K562 (cell line): ENCODE data around the gene COQ5. TPM values are rescaled to one million over a fixed set of nuclear protein-coding genes. Genes with fewer than 3 reads are reported as not detected.
A peak's percentile ranks its signal among the peaks of the same experiment; 100 is the strongest.

ENCODE experiments used
- ARID1B ChIP-seq: fragments of 450-650 bp; IDR thresholded peaks from 2 replicates; pipeline ENCODE4 v1.6.1; 2016; ENCODE audit warnings: antibody characterized with exemption, mild to moderate bottlenecking, inconsistent platforms
- CCAR2 ChIP-seq: fragments of 200-400 bp; formaldehyde crosslinking; IDR thresholded peaks from 2 replicates; pipeline ENCODE4 v1.6.1; 2017; ENCODE audit warnings: mild to moderate bottlenecking, low read depth, low read length
- E2F8 ChIP-seq: fragments of 450-650 bp; IDR thresholded peaks from 2 replicates; pipeline ENCODE4 v1.7.1; 2018; ENCODE audit warnings: mild to moderate bottlenecking, low read depth; ENCODE audit not compliant: partially characterized antibody
- HNRNPH1 ChIP-seq: fragments of 200-400 bp; formaldehyde crosslinking; optimal IDR thresholded peaks from 2 replicates; pipeline ENCODE3; 2017; ENCODE audit warnings: low read depth, mild to moderate bottlenecking, low read length, moderate library complexity
- HOMEZ ChIP-seq: fragments of 250-450 bp; sonication (Bioruptor Pico); IDR thresholded peaks from 2 replicates; pipeline ENCODE4 v1.4.0; 2020; ENCODE audit warnings: mild to moderate bottlenecking, moderate library complexity
- NONO ChIP-seq, 2 experiments: fragments of 200-400 bp in 1 of 2; fragments of 450-650 bp in 1 of 2; formaldehyde crosslinking in 1 of 2; IDR thresholded peaks; 2 replicates each; pipeline ENCODE4 v1.6.1; 2017; ENCODE audit warnings: low read depth in 2 of 2, mild to moderate bottlenecking in 2 of 2, moderate library complexity in 2 of 2, low read length in 1 of 2
- NR2C1 ChIP-seq, 2 experiments: fragments of 450-650 bp; IDR thresholded peaks; 2 replicates each; pipeline ENCODE4 v1.6.1; 2017; ENCODE audit warnings: mild to moderate bottlenecking in 2 of 2, antibody characterized with exemption in 1 of 2, inconsistent platforms in 1 of 2, missing compliant biosample characterization in 1 of 2, missing genetic modification characterization in 1 of 2
- PHF8 ChIP-seq: fragments of 200-600 bp; sonication (generic); IDR thresholded peaks from 2 replicates; pipeline ENCODE4 v1.6.1; 2012; ENCODE audit warnings: mixed run types, mild to moderate bottlenecking, inconsistent platforms, low read length, moderate library complexity, borderline replicate concordance
- SAP30 ChIP-seq: fragments of 200-600 bp; sonication (generic); IDR thresholded peaks from 2 replicates; pipeline ENCODE4 v1.6.1; 2012; ENCODE audit warnings: borderline replicate concordance, low read depth, mild to moderate bottlenecking, moderate library complexity, low read length, control low read depth, inconsistent platforms; ENCODE audit not compliant: insufficient read depth, poor library complexity, severe bottlenecking
- SRSF7 ChIP-seq: fragments of 200-400 bp; formaldehyde crosslinking; optimal IDR thresholded peaks from 2 replicates; pipeline ENCODE3; 2017; ENCODE audit warnings: mild to moderate bottlenecking, low read depth, low read length
- TAF9B ChIP-seq: fragments of 450-650 bp; IDR thresholded peaks from 2 replicates; pipeline ENCODE4 v1.6.1; 2018; ENCODE audit warnings: mild to moderate bottlenecking; ENCODE audit not compliant: partially characterized antibody
- TEAD4 ChIP-seq, 2 experiments: sonication (generic) in 1 of 2; formaldehyde crosslinking in 1 of 2; IDR thresholded peaks; 2 replicates each; pipeline versions ENCODE4 v1.6.1 to v1.8.0; 2012 to 2022; ENCODE audit warnings: borderline replicate concordance in 1 of 2, inconsistent platforms in 1 of 2, low read length in 1 of 2, mild to moderate bottlenecking in 1 of 2, missing genetic modification reagents in 1 of 2
- TFAP4 ChIP-seq: sonication (generic); formaldehyde crosslinking; IDR thresholded peaks from 2 replicates; pipeline ENCODE4 v1.8.0; 2022; ENCODE audit warnings: missing genetic modification reagents, mild to moderate bottlenecking, moderate library complexity, borderline replicate concordance
- TRIM28 ChIP-seq: fragments of 450-650 bp; IDR thresholded peaks from 2 replicates; pipeline ENCODE4 v1.6.1; 2017
- UBTF ChIP-seq, 2 experiments: IDR thresholded peaks; 2 replicates each; pipeline ENCODE4 v1.6.1; 2012; ENCODE audit warnings: improper control_type of control experiment in 2 of 2, low read depth in 2 of 2, low read length in 2 of 2, borderline replicate concordance in 1 of 2
- ZEB2 ChIP-seq: fragments of 450-650 bp; IDR thresholded peaks from 2 replicates; pipeline ENCODE4 v1.6.1; 2016
- ZFX ChIP-seq: sonication (generic); formaldehyde crosslinking; IDR thresholded peaks from 2 replicates; pipeline ENCODE4 v1.8.0; 2022; ENCODE audit warnings: mild to moderate bottlenecking, missing genetic modification reagents, moderate library complexity
- polyA plus RNA-seq, 8 experiments: library from polyadenylated mRNA; depleted of rRNA in 4 of 8; stranded (reverse) in 5 of 8; unstranded in 3 of 8; fragments of >200 nt; fragmentation: Nextera tagmentation in 2 of 8; fragmentation: Illumina TruSeq in 1 of 8; extraction: Ambion mirVana in 2 of 8; extraction: Trizol in 1 of 8; gene quantifications; 2 replicates each; pipeline versions ENCODE4 v1.2.1 to v1.2.3, GENCODE V29; 2011 to 2014; ENCODE audit warnings: inconsistent platforms in 1 of 8, missing spikeins in 1 of 8
- total RNA-seq, 7 experiments: library from RNA; depleted of rRNA in 6 of 7; stranded (reverse); fragments of >200 nt in 6 of 7; fragmentation: Illumina TruSeq in 2 of 7; extraction: Trizol in 2 of 7; gene quantifications; 2 replicates each; pipeline versions ENCODE4 v1.2.1 to v1.2.3, GENCODE V29; 2011 to 2021; ENCODE audit warnings: low replicate concordance in 1 of 7

The COQ5 gene
- total and polyA plus RNA-seq, 9 of the 15 experiments (the other 6 are each of a cell fraction or from before 2014, with no cell fraction given) = 19.2 to 59.7 (median 30.4) TPM

- TF ChIP-seq TAF9B (no peak), TRIM28 (no peak), SAP30 (peak; percentile 75), UBTF (IDR thresholded peaks at IDR 0.05; ENCODE audit: borderline replicate concordance in 1 of 2, low read depth in 2 of 2, low read length in 2 of 2) (peak in 1 of 2 experiments; percentile 59; a peak in 1 of 4 replicates), TEAD4 (IDR thresholded peaks at IDR 0.05; ENCODE audit: low read length) (peak; percentile 79), TEAD4 (CRISPR knock-in tag; IDR thresholded peaks at IDR 0.05; ENCODE audit: borderline replicate concordance) (no peak), HOMEZ (CRISPR knock-in tag) (no peak), HNRNPH1 (no peak), SRSF7 (peak; percentile 48), CCAR2 (no peak), E2F8 (no peak), NR2C1 (IDR thresholded peaks at IDR 0.05) (no peak), NR2C1 (tag; IDR thresholded peaks at IDR 0.05) (0 out of 2 replicates have a peak, but pooled peaks have one; percentile 36), NONO (IDR thresholded peaks at IDR 0.05; ENCODE audit: low read depth in 2 of 2, low read length in 1 of 2) (no peak; a peak in 1 of 4 replicates), TFAP4 (CRISPR knock-in tag) (peak; percentile 72; the same call in 1 of the 2 replicates), ZEB2 (no peak), ZFX (CRISPR knock-in tag) (peak; percentile 91), PHF8 (no peak), ARID1B (peak; percentile 78)
Observed at GRCh38 chr12:120534703-120535655, 6.0 kb upstream of the COQ5 start (continued).
